Left hindlimb (tissue), 1 donor: ENCODE measurements around the gene CD44.

ENCODE experiments used
- DNase-seq: peaks from one replicate; pipeline ENCODE4 v3.0.0-alpha.2; 2018

Gene CD44

GRCh38 chr11:35241083-35241482 lies 102.1 kb downstream of the CD44 start:
- DNase-seq, result no peak

GRCh38 chr11:35241531-35241930 lies 102.6 kb downstream of the CD44 start:
- DNase-seq, result no peak

- DNase-seq, result no peak
These were observed 103.7 kb downstream of the CD44 start for GRCh38 chr11:35242412-35243242.

- DNase-seq, result no peak
These were observed 104.8 kb downstream of the CD44 start for GRCh38 chr11:35243774-35244173.

GRCh38 chr11:35245056-35245455 lies 106.1 kb downstream of the CD44 start:
- DNase-seq, result no peak

GRCh38 chr11:35245786-35246185 lies 106.8 kb downstream of the CD44 start:
- DNase-seq, result no peak

- DNase-seq, result no peak
These were observed 107.8 kb downstream of the CD44 start for GRCh38 chr11:35246745-35247144.

GRCh38 chr11:35247428-35247827 lies 108.5 kb downstream of the CD44 start:
- DNase-seq, result no peak

- no peak for DNase-seq
These were observed 108.9 kb downstream of the CD44 start for GRCh38 chr11:35247863-35248262.

GRCh38 chr11:35248558-35249323 lies 109.8 kb downstream of the CD44 start:
- no peak for DNase-seq

- DNase-seq, result no peak
These were observed 111.2 kb downstream of the CD44 start for GRCh38 chr11:35250192-35250591.

GRCh38 chr11:35250621-35251020 lies 111.7 kb downstream of the CD44 start:
- DNase-seq, result no peak

GRCh38 chr11:35253237-35253636 lies 114.3 kb downstream of the CD44 start:
- no peak for DNase-seq

- no peak for DNase-seq
These were observed 116.5 kb downstream of the CD44 start for GRCh38 chr11:35255514-35255913.

GRCh38 chr11:35256296-35256695 lies 117.3 kb downstream of the CD44 start:
- DNase-seq, result no peak

GRCh38 chr11:35257281-35257680 lies 118.3 kb downstream of the CD44 start:
- DNase-seq, result no peak

- DNase-seq, result no peak
These were observed 120.6 kb downstream of the CD44 start for GRCh38 chr11:35259529-35259928.

- DNase-seq, result no peak
These were observed 121.5 kb downstream of the CD44 start for GRCh38 chr11:35260342-35260985.

- no peak for DNase-seq
These were observed 122.2 kb downstream of the CD44 start for GRCh38 chr11:35261197-35261596.

- no peak for DNase-seq
These were observed 123.1 kb downstream of the CD44 start for GRCh38 chr11:35262056-35262455.

- DNase-seq, result no peak
These were observed 123.8 kb downstream of the CD44 start for GRCh38 chr11:35262735-35263134.

GRCh38 chr11:35265755-35266454 lies 126.9 kb downstream of the CD44 start:
- DNase-seq, result no peak

- DNase-seq, result no peak
These were observed 128.5 kb downstream of the CD44 start for GRCh38 chr11:35267504-35267903.
